ENCODE measurements around the gene ZNF280A. TPM values are rescaled to one million over a fixed set of nuclear protein-coding genes. Genes with fewer than 3 reads are reported as not detected.
"Not testable (repeated sequence)": the region's sequence is repeated elsewhere in the genome, so short reads cannot be mapped to it uniquely, and the experiment has no call there.

ZNF280A gene
- total RNA-seq, 1 donor from 2014 or later, result not detected

DNA sequence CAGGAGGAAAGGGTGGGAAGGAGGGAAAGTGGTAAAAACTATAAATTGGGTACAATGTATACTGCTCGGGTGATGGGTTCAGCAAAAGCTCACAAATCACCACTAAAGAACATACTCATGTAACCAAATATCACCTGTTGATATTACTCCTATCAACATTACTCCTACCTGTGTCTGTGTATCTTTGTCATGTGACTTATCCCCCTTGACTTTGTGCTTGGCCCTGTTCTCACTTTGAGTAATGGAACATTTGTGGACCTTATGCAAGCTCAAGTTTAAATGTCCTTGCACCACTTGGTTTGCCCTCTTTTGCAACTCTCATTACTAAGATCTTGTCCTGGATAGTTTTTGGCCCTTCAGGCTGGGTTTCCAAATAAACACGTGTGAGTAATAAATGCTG lies 50.5 kb downstream of the ZNF280A start:
- no peak for DNase-seq (ENCODE audit: low spot score)

DNA sequence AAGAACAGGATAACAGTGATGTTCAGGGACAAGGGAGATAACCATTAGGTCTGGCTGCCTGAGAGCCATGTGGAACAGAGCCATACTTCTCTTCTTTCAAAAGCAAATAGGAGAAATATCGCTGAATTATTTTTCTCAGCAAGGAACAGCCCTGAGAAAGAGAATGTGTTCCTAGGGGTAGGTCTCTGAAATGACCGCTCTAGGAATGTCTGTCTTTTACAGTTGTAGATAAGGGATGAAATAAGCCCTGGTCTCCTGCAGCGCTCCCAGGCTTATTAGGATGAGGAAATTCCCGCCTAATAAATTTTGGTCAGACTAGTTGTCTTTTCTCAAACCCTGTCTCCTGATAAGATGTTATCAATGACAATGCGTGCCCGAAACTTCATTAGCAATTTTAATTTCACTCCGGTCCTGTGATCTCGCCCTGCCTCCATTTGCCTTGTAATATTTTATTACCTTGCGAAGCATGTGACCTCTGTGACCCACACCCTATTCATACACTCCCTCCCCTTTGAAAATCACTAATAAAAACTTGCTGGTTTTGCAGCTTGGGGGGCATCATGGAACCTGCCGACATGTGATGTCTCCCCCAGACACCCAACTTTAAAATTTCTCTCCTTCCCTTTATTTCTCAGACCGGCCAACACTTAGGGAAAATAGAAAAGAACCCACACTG lies 51.1 kb downstream of the ZNF280A start:
- DNase-seq (ENCODE audit: low spot score), result not testable (repeated sequence)

DNA sequence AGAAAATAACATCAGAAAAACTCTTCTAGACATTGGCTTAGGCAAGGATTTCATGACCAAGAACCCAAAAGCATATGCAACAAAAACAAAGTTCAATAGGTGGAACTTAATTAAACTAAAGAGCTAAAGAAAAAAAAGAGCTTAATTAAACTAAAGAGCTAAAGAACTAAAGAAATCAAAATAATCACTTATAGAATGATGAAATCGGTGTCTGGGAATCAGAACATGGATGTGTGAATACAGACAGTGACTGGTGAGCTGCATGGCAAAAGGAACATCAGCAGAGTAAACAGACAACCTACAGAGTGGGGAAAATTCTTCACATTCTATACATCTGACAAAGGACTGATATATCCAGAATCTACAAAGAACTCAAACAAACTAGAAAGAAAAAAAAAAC lies 53.0 kb downstream of the ZNF280A start:
- DNase-seq (ENCODE audit: low spot score), result no peak

DNA sequence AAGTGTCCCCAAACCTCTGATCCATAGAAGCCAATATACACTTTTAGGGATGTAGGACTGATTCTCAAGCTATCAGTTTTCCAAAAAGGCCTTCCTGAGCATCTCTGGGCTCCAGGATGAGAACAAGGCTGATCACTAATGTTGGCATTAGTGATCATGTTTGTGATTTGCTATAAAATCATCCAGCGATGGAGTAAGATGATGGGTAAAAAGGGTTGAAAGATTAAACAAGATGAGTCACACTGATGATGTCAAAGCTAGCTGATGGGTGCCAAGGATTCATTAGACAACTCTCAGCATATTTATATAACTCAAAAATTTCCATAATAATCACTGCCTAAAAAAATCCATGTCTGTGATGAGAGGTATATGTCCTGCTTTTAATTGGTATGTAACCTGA lies 54.3 kb downstream of the ZNF280A start:
- no peak for DNase-seq (ENCODE audit: low spot score)

DNA sequence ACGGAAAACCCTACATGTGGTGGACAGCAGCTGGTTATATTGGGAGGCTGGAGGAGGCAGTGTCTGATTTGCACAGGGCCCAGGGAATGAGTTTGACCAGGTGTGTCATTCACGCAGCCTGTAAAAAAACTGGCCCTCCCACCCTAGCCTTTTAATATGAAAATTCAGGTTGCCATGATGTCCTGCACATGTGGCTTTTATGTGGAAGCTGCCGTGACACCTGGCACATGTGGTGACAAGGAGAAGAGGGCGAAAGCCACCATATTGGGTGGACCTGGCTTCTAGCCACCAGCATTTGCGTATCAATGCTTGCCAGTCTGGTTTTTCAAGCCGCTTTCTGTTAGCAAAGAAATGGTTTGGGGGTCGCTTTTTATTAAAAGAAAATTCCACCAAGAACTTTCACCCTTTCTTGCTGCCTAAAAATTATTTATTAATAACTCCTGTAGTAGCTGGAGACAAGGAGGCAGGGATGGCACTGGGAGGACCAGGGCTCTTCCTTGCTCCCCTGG lies 54.9 kb downstream of the ZNF280A start:
- DNase-seq (ENCODE audit: low spot score), result no peak

DNA sequence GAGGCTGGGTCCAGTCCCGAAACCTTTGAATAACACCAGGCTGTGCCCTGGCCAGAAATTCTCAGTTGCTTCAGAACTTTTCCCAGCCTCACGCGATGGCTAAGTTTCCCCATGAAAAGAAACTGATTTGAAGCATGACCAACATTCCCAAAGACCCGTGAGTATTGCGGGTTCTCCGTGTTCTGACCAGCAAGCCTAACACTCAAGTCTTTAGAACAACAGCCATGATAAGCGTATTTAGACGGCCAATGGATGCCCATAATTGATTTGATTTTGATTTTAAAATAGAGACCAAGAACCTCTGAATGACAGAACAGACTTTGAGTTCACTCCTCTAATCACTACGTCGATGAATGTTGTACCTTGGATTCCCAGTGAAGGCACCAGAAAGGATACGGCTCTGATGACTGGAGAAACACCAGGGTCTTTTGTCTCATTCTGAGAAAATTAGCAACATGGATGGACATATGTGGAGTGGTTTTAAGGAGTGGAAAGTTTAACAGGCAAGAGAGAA lies 55.5 kb downstream of the ZNF280A start:
- no peak for DNase-seq (ENCODE audit: low spot score)

DNA sequence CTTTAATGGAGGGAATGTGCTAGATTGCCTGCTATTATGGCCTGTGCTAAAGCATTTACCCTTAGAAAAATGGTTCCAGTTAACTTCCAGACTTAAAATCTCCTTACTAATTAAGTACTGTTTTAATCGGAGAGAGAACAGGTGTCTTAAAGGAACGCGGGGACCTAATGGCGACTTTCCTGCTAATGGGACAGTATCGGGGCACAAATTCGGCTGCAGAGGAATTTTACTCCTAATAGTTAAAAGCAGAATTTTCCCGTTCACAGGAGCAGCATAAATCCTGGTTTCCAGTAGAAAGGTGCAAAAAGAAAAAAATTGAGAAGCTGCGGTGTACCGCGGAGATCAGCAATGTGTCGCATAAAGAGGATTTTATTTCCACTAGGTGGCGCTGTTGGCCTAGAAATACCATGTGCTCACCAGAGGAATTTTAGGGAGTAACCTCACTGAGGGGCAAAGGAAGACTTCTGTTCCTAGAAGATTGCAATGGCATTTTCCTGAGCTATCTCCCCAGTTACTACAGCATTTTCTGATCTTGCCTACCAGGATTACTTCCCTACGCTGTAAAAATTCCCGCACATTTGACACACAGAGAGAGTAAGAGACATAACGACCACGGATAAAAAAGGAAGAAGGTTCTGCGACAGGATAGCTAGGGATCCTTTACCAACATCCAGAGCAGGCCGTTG lies 56.1 kb downstream of the ZNF280A start:
- DNase-seq (ENCODE audit: low spot score), result peak; percentile 52

Other genes with a start within 250 kb of the ZNF280A start
- 1.5 TPM for gene ZNF280B, start 11.5 kb downstream of the ZNF280A start, total RNA-seq
- gene PRAME, start 39.0 kb upstream of the ZNF280A start, total RNA-seq, result not detected
- gene GGTLC2, start 124.3 kb upstream of the ZNF280A start, total RNA-seq, result not detected